Measurements from ENCODE around the gene SNAP29. TPM values are rescaled to one million over a fixed set of nuclear protein-coding genes. Genes with fewer than 3 reads are reported as not detected.
A peak's percentile ranks its signal among the peaks of the same experiment; 100 is the strongest.

The SNAP29 gene
- total and polyA plus RNA-seq, 12 donors: 9.9 to 43.6 (median 26.1) TPM

DNA sequence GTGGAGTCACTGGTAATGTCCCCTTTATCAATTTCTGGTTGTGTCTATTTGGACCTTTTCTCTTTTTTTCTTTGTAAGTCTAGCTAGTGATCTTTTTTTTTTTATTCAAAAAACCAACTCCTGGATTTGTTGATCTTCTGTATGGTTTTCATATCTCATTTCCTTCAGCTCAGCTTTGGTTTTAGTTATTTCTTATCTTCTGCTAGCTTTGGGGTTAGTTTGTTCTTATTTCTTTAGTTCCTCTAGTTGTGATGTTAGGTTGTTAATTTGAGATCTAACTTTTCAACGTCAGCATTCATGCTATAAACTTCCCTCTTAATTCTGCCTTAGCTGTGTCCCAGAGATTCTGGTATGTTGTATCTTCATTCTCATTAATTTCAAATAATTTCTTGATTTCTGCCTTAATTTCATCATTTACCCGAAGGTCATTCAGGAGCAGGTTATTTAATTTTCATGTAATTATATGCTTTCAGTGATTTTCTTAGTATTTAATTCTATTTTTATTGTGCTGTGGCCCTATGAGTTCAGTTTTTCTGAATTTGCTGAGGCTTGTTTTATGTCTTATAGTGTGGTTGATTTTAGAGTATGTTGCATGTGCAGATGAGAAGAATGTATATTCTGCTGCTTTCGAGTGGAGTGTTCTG, 29.2 kb upstream of the SNAP29 start:
- H3K27me3 ChIP-seq: no peaks in the 10 kb centered on the region
- no peak for TF ChIP-seq CTCF (IDR thresholded peaks at IDR 0.05)
- no peak for DNase-seq
- no peak overlapping the region for H3K4me3 ChIP-seq
- 94 to 100% methylated on average over 3 of the region's 3 CpGs for WGBS, 2 donors
- ATAC-seq: no peak
- no peak overlapping the region for H3K27ac ChIP-seq
- H3K4me1 ChIP-seq: no peaks in the 10 kb centered on the region
- no peaks in the 10 kb centered on the region for H3K9me3 ChIP-seq
- peaks cover 0 to 98% (median 45%) of the 10 kb centered on the region in 9 donors for H3K36me3 ChIP-seq
- intact Hi-C loops (cut with DNase I): no loop called here

- no peak for DNase-seq
- H3K4me1 ChIP-seq: peaks cover 0 to 8% (median 0%) of the 10 kb centered on the region in 9 donors
- no peaks in the 10 kb centered on the region for H3K9me3 ChIP-seq
- H3K27me3 ChIP-seq: no peaks in the 10 kb centered on the region
- H3K27ac ChIP-seq: no peak overlapping the region
- H3K36me3 ChIP-seq: peaks cover 0 to 67% (median 40%) of the 10 kb centered on the region in 9 donors
- no peak for TF ChIP-seq CTCF (IDR thresholded peaks at IDR 0.05)
- H3K4me3 ChIP-seq: no peak overlapping the region
- intact Hi-C loops (cut with DNase I): no loop called here
- peak in 1 of 8 donors; percentile 51 for ATAC-seq
- WGBS, 2 donors: 93 to 95% methylated on average over 6 of the region's 6 CpGs
These were observed 25.6 kb upstream of the SNAP29 start for GRCh38 chr22:20833225-20833665.

DNA sequence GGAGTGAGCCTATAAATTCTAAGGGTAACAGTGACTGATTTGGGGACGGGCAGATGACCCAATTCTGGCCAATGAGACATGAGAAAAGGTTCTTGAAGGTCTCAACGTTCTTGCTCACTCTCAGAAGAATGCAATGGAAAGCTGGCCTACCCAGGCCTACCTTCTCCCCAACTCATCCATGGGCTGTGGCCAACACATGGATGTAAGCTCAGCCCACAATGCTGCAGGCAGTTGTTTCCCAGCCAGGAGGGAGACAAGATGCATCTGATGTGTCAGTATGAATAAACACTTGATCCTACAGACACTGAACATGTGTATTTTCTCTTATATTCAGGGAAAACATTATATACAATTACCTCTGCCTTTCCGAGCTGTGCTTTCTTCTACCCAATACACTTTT, 24.6 kb upstream of the SNAP29 start:
- H3K27me3 ChIP-seq: no peaks in the 10 kb centered on the region
- peaks cover 0 to 8% (median 0%) of the 10 kb centered on the region in 9 donors for H3K4me1 ChIP-seq
- no peak for TF ChIP-seq CTCF (IDR thresholded peaks at IDR 0.05)
- intact Hi-C loops (cut with DNase I): no loop called here
- no peak overlapping the region for H3K27ac ChIP-seq
- 91 to 93% methylated on average over 3 of the region's 3 CpGs for WGBS, 2 donors
- ATAC-seq: no peak
- H3K9me3 ChIP-seq: no peaks in the 10 kb centered on the region
- no peak overlapping the region for H3K4me3 ChIP-seq
- H3K36me3 ChIP-seq: peaks cover 0 to 58% (median 38%) of the 10 kb centered on the region in 9 donors
- no peak for DNase-seq

- Histone ChIP-seq H3K27ac (no peak overlapping the region), H3K4me3 (no peak overlapping the region), H3K27me3 (no peaks in the 10 kb centered on the region), H3K9me3 (no peaks in the 10 kb centered on the region), H3K36me3 (peaks cover 0 to 53% (median 37%) of the 10 kb centered on the region in 9 donors), H3K4me1 (peaks cover 0 to 8% (median 0%) of the 10 kb centered on the region in 9 donors)
- intact Hi-C loops (cut with DNase I): no loop called here
- no peak for TF ChIP-seq CTCF (IDR thresholded peaks at IDR 0.05)
- DNase-seq (no peak), ATAC-seq (no peak)
- 93 to 98% methylated on average over 3 of the region's 3 CpGs for WGBS, 2 donors
These were observed 24.1 kb upstream of the SNAP29 start for GRCh38 chr22:20834725-20835124.

All from heart right ventricle (tissue), 16 donors.